ENCODE measurements around the gene NDUFAF5.

The NDUFAF5 gene

DNA sequence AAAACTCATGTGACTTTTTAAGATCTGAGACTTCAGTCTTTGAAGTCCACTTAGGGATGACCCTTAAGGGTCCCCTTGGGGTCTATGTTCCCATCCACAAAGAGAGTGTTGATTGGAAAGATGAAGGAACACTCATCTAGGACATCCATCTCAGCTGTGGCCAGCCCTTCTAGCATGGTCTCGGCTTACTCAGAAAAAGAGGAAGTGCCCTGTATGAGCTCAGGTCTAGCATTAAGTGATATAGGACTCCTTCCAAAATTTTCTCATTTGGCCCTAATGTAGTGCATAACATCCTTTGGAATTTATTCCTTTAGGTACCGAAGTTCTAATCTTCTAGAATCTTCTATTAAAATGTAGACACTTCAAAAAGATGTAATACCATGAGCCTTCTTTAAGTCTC, 77.4 kb downstream of the NDUFAF5 start:
- DNase-seq (ENCODE audit: low read depth) = no peak
- TF ChIP-seq, protein P1, sequence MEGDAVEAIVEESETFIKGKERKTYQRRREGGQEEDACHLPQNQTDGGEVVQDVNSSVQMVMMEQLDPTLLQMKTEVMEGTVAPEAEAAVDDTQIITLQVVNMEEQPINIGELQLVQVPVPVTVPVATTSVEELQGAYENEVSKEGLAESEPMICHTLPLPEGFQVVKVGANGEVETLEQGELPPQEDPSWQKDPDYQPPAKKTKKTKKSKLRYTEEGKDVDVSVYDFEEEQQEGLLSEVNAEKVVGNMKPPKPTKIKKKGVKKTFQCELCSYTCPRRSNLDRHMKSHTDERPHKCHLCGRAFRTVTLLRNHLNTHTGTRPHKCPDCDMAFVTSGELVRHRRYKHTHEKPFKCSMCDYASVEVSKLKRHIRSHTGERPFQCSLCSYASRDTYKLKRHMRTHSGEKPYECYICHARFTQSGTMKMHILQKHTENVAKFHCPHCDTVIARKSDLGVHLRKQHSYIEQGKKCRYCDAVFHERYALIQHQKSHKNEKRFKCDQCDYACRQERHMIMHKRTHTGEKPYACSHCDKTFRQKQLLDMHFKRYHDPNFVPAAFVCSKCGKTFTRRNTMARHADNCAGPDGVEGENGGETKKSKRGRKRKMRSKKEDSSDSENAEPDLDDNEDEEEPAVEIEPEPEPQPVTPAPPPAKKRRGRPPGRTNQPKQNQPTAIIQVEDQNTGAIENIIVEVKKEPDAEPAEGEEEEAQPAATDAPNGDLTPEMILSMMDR (conservative IDR thresholded peaks at IDR 0.05; ENCODE audit: control insufficient read depth, insufficient read depth, low read depth, low read length) = no peak
- no peak overlapping the region for H3K4me3 ChIP-seq (ENCODE audit: control insufficient read depth, low read depth, low read length)

DNA sequence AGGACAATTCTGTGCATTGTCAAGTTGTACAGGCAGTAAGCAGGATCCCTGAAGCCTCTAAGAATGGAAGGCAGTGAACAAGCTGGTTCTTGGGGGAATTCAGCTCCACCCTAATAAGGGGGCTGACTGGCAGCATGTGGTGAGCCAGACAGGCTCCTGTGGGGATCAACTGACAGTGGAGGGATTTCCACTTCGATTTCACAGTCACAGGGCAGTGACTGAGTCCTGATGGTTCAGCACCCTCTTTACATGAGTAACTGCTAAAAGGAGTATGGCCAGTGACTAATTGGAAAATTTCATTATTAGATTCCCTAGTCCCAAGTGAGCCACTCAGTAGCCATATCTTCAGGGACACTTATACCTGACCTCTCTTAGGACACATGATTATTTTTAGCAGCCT, 78.4 kb downstream of the NDUFAF5 start:
- no peak for DNase-seq (ENCODE audit: low read depth)
- TF ChIP-seq, protein P1 (conservative IDR thresholded peaks at IDR 0.05; ENCODE audit: control insufficient read depth, insufficient read depth, low read depth, low read length) = no peak
- H3K4me3 ChIP-seq (ENCODE audit: control insufficient read depth, low read depth, low read length) = no peak overlapping the region

- DNase-seq (ENCODE audit: low read depth) = no peak
- TF ChIP-seq, protein P1 (conservative IDR thresholded peaks at IDR 0.05; ENCODE audit: control insufficient read depth, insufficient read depth, low read depth, low read length) = no peak
- H3K4me3 ChIP-seq (ENCODE audit: control insufficient read depth, low read depth, low read length) = no peak overlapping the region
Measured at GRCh38 chr20:13865156-13865555, 80.3 kb downstream of the NDUFAF5 start.

DNA sequence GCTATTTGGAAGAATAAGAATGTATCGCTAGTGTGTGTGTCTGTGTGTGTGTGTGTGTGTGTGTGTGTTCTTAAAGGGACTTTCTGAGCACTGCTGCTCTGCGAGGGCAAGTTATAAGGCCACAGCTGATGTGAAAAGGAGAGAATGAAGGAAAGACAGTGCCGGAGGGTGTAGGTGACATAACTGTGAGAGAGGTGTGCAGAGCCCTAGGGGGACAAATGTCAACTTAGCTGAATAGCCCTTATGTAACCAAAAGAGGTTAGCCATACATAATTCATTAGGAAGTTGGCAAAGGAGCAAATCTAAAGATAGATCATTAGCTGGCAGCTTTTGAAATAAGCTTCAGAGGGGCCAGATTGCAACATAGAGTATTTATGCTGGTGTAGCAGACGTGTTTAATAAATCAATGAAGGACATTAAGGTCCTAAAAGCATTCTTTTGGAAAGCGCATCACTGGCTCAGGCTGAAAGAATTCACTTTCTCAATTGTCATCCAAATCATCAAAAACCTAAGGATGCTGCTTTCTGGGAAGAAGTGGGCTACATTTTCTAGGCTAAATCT, 81.0 kb downstream of the NDUFAF5 start:
- peak; percentile 82 for DNase-seq (ENCODE audit: low read depth)
- TF ChIP-seq, protein P1 (conservative IDR thresholded peaks at IDR 0.05; ENCODE audit: control insufficient read depth, insufficient read depth, low read depth, low read length) = no peak

GRCh38 chr20:13868331-13868730, 83.5 kb downstream of the NDUFAF5 start:
- TF ChIP-seq, protein P1 (conservative IDR thresholded peaks at IDR 0.05; ENCODE audit: control insufficient read depth, insufficient read depth, low read depth, low read length) = no peak
- peak; percentile 83 for DNase-seq (ENCODE audit: low read depth)
- no peak overlapping the region for H3K4me3 ChIP-seq (ENCODE audit: control insufficient read depth, low read depth, low read length)

More for the DNA sequence above, 81.0 kb downstream of the NDUFAF5 start:
- H3K4me3 ChIP-seq (ENCODE audit: control insufficient read depth, low read depth, low read length) = no peak overlapping the region

- TF ChIP-seq, protein P1 (conservative IDR thresholded peaks at IDR 0.05; ENCODE audit: control insufficient read depth, insufficient read depth, low read depth, low read length) = no peak
- H3K4me3 ChIP-seq (ENCODE audit: control insufficient read depth, low read depth, low read length) = no peak overlapping the region
- DNase-seq (ENCODE audit: low read depth) = no peak
Measured at GRCh38 chr20:13870170-13870748, 85.4 kb downstream of the NDUFAF5 start.

Data from fibroblast of mammary gland (primary cell).